Fibroblast of mammary gland (primary cell): ENCODE data around the gene SFRP4.
"Not testable (repeated sequence)": the region's sequence is repeated elsewhere in the genome, so short reads cannot be mapped to it uniquely, and the experiment has no call there.

Experiments used
- DNase-seq: peaks from one replicate; pipeline ENCODE4 v3.0.0-alpha.2; 2010; ENCODE audit warnings: low read depth
- H3K4me3 ChIP-seq: 2 replicates; pipeline ENCODE4 v1.5.1; 2011; ENCODE audit warnings: low read depth, mild to moderate bottlenecking, low read length, moderate library complexity; ENCODE audit not compliant: control insufficient read depth
- TF ChIP-seq, protein P1 (sequence below): conservative IDR thresholded peaks from 2 replicates; pipeline ENCODE4 v1.5.1; 2011; ENCODE audit warnings: low read depth, low read length, inconsistent platforms; ENCODE audit not compliant: control insufficient read depth, insufficient read depth

Gene SFRP4

DNA sequence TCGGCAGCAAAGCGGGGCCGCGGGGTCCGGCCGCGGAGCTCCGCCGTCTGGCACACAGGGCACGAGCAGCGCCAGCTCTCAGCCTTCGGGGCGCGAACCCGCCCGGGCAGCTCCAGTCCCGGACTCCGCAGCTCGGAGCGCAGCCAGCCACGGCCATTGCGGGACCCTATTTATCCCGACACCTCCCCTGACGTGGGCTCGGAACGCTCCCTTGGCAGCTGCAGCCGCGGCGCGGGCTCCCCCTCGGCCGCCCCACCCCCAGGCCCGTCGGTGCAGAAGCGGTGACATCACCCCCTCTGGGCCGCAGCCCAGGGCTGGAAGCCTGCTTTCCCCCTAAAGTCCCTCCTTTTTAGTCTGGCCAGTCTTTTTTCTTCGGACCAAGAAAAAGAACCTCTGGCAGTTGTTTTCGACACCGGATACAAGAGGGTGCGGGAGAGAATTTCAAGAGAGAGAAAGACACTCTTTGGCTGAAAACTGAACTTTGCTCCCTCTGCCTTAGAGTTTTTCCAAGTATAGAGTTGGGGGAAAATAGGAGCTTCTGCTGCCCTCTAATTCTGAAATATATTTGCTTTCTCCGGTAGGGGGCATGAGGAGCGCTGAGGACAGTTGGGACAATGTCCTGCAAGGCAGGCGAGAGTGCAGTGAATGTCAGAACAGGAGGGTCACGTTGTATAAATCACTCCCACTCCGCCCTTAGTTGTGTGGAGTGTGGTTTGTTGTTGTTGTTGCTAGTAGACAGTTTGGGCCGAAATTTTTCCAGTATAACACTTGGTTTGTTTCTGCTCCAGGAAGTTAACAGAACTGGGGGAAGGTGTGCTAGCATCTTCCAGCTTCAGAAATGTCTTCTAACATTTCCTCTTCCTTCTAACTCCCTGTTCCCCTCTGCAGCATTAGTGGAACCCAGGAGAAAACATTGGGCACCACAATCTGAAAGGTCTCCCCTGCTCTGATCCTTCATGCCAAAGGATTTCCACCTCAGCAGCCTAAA, at the start of gene SFRP4:
Gene SFRP4 (minus strand): TSS at position 145 of the 988 bp plus-strand sequence. CDS start 280 bp downstream, outside the sequence.
- TF ChIP-seq, protein P1, sequence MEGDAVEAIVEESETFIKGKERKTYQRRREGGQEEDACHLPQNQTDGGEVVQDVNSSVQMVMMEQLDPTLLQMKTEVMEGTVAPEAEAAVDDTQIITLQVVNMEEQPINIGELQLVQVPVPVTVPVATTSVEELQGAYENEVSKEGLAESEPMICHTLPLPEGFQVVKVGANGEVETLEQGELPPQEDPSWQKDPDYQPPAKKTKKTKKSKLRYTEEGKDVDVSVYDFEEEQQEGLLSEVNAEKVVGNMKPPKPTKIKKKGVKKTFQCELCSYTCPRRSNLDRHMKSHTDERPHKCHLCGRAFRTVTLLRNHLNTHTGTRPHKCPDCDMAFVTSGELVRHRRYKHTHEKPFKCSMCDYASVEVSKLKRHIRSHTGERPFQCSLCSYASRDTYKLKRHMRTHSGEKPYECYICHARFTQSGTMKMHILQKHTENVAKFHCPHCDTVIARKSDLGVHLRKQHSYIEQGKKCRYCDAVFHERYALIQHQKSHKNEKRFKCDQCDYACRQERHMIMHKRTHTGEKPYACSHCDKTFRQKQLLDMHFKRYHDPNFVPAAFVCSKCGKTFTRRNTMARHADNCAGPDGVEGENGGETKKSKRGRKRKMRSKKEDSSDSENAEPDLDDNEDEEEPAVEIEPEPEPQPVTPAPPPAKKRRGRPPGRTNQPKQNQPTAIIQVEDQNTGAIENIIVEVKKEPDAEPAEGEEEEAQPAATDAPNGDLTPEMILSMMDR, result peak; percentile 76
- peak within 1 kb of the TSS; percentile 39 for H3K4me3 ChIP-seq
- DNase-seq, result peak; percentile 65

DNA sequence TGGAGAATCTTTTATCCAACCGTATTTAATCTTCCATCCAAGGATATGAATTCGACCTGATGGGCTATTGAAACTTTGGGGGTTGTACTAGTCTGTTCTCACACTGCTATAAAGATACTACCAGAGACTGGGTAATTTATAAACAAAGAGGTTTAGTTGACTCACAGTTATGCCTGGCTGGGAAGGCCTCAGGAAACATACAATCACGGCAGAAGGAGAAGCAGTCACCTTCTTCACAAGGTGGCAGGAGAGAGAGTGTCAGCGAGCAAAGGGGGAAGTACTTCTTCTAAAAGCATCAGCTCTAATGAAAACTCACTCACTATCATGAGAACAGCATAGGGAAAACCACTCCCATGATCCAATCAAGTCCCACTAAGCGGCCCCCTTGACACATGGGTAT, 47.6 kb upstream of the SFRP4 start:
- H3K4me3 ChIP-seq, result no peak overlapping the region
- TF ChIP-seq, protein P1, result no peak
- no peak for DNase-seq

DNA sequence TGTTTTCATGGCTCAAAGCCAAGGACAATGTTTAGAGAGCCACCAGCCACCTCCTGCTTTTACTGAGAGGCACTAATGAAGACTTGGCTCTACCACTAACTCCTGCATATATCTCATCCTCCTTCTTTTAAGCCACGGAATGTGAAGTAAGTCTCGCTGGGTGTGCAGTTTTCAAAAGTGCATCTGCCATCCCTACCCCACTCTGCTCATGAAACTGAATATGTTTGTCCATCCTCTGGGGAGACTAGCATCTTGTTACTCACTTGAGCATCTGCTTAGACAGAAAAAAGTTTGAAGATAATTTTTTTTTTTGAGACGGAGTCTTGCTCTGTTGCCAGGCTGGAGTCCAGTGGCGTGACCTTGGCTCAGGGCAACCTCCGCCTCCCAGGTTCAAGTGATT, 44.6 kb upstream of the SFRP4 start:
- TF ChIP-seq, protein P1, result no peak
- no peak overlapping the region for H3K4me3 ChIP-seq
- no peak for DNase-seq

GRCh38 chr7:37960483-37960882, 43.9 kb upstream of the SFRP4 start:
- peak; percentile 57 for DNase-seq
- TF ChIP-seq, protein P1, result no peak
- no peak overlapping the region for H3K4me3 ChIP-seq

DNA sequence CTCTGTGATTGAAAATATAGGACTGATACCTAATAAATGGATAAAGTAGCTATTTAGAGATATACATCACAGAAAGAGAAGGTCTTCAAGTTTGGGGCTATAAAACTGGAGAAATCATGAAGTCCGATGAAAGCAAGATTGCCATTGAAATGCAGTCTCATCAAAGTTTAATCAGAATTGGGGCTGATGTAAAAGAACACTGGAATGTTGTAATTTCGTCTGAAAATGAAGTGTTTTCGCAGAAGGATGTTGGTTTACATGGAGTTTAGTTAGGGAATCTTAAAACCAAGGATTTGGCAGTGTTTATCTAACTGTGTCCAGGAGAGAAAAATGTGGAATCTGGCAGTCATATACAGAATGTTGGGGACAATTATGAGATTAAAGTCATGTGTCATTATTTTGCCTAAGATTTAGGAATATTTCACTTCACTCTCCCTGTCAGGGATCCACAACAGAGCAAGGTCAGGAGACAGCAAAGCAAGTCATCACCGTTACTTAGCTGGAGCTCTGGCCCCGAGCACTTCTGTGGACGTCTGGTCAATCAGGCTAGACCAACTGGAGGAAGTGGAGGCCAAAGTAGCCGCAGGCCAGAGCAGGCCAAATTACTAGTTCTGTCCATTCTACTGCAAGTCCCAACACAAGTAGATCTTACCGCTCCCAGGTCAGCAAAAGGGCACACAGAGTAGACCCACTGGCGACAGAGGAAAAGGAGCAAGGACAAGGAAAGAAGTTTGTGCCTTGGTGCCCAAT, 40.8 kb upstream of the SFRP4 start:
- DNase-seq, result no peak
- TF ChIP-seq, protein P1, result no peak
- H3K4me3 ChIP-seq, result no peak overlapping the region

- DNase-seq, result no peak
- TF ChIP-seq, protein P1, result no peak
- H3K4me3 ChIP-seq, result no peak overlapping the region
These were observed 40.2 kb upstream of the SFRP4 start for GRCh38 chr7:37956791-37957190.

GRCh38 chr7:37954217-37954616, 37.6 kb upstream of the SFRP4 start:
- not testable (repeated sequence) for H3K4me3 ChIP-seq, DNase-seq
